HEK293 (cell line): ENCODE measurements around the gene CARD11.

Experiments
- CTCF ChIA-PET: fragments of 350-600 bp; formaldehyde crosslinking; extraction: SDS; loops from one replicate; lab custom pipeline; 2021; ENCODE audit warnings: antibody characterized with exemption; lab: Yijun Ruan, JAX
- POLR2A ChIA-PET: fragments of 300-600 bp; formaldehyde crosslinking; extraction: SDS; loops from one replicate; lab custom pipeline; 2020; ENCODE audit warnings: antibody characterized with exemption, inconsistent platforms; lab: Yijun Ruan, JAX
- H3K27ac ChIP-seq: fragments of 200-500 bp; sonication (Bioruptor generic); 2 replicates; pipeline ENCODE4 v1.5.1; 2014; ENCODE audit warnings: low read depth, low read length, control low read depth, inconsistent platforms; ENCODE audit errors: extremely low read depth
- H3K36me3 ChIP-seq, 2 experiments: fragments of 200-500 bp in 1 of 2; sonication (Bioruptor generic) in 1 of 2; 1 replicate in 1 of 2; 2 replicates in 1 of 2; pipeline ENCODE4 v1.5.1; 2014 to 2017; ENCODE audit warnings: inconsistent platforms in 2 of 2, low read length in 2 of 2; ENCODE audit not compliant: control insufficient read depth in 2 of 2, insufficient read depth in 1 of 2
- H3K4me1 ChIP-seq: fragments of 200-500 bp; sonication (Bioruptor generic); 2 replicates; pipeline ENCODE4 v1.5.1; 2014; ENCODE audit warnings: mild to moderate bottlenecking, low read length, inconsistent platforms; ENCODE audit not compliant: control insufficient read depth, insufficient read depth
- H3K4me3 ChIP-seq: 2 replicates; pipeline ENCODE4 v1.5.1; 2011; ENCODE audit warnings: low read depth, mild to moderate bottlenecking, control low read depth, low read length, moderate library complexity
- H3K9me3 ChIP-seq: fragments of 200-500 bp; sonication (Bioruptor generic); 2 replicates; pipeline ENCODE4 v1.5.1; 2014; ENCODE audit warnings: low read depth, low read length, inconsistent platforms; ENCODE audit not compliant: control insufficient read depth, insufficient read depth
- EGR2 ChIP-seq: fragments of 450-650 bp; formaldehyde crosslinking; IDR thresholded peaks from 2 replicates; pipeline ENCODE4 v1.5.1; 2016; ENCODE audit warnings: low read depth, missing biosample characterization, missing genetic modification characterization
- HOXA7 ChIP-seq: sonication (generic); formaldehyde crosslinking; IDR thresholded peaks from 2 replicates; pipeline ENCODE4 v1.8.1; 2022; ENCODE audit warnings: missing genetic modification reagents, borderline replicate concordance
- KLF1 ChIP-seq: fragments of 450-650 bp; formaldehyde crosslinking; IDR thresholded peaks from 2 replicates; pipeline ENCODE4 v1.5.1; 2016; ENCODE audit warnings: missing biosample characterization, missing genetic modification characterization
- KLF16 ChIP-seq: fragments of 450-650 bp; formaldehyde crosslinking; IDR thresholded peaks from 2 replicates; pipeline ENCODE4 v1.5.1; 2017; ENCODE audit warnings: missing biosample characterization, missing genetic modification characterization
- KLF9 ChIP-seq: fragments of 450-650 bp; formaldehyde crosslinking; IDR thresholded peaks from 2 replicates; pipeline ENCODE4 v1.5.1; 2016; ENCODE audit warnings: missing biosample characterization, missing genetic modification characterization, low read depth
- SP2 ChIP-seq: fragments of 450-650 bp; formaldehyde crosslinking; IDR thresholded peaks from 2 replicates; pipeline ENCODE4 v1.5.1; 2016; ENCODE audit warnings: missing biosample characterization, missing genetic modification characterization
- ZFHX2 ChIP-seq: fragments of 450-650 bp; formaldehyde crosslinking; conservative IDR thresholded peaks from 2 replicates; pipeline ENCODE4 v1.5.1; 2016; ENCODE audit warnings: missing biosample characterization, missing genetic modification characterization
- ZNF114 ChIP-seq: fragments of 450-650 bp; formaldehyde crosslinking; IDR thresholded peaks from 2 replicates; pipeline ENCODE4 v1.5.0; 2017; ENCODE audit warnings: missing biosample characterization, missing genetic modification characterization
- ZNF146 ChIP-seq: fragments of 450-650 bp; formaldehyde crosslinking; IDR thresholded peaks from 2 replicates; pipeline ENCODE4 v1.5.1; 2016; ENCODE audit warnings: missing biosample characterization, missing genetic modification characterization
- ZNF23 ChIP-seq: fragments of 450-650 bp; formaldehyde crosslinking; IDR thresholded peaks from 2 replicates; pipeline ENCODE4 v1.5.1; 2016; ENCODE audit warnings: missing biosample characterization, missing genetic modification characterization, borderline replicate concordance
- ZNF366 ChIP-seq: fragments of 450-650 bp; formaldehyde crosslinking; conservative IDR thresholded peaks from 2 replicates; pipeline ENCODE4 v1.5.1; 2016; ENCODE audit warnings: missing biosample characterization, missing genetic modification characterization
- ZNF521 ChIP-seq: fragments of 450-650 bp; formaldehyde crosslinking; IDR thresholded peaks from 2 replicates; pipeline ENCODE4 v1.5.1; 2017; ENCODE audit warnings: missing biosample characterization, mild to moderate bottlenecking, missing genetic modification characterization
- ZNF654 ChIP-seq: fragments of 450-650 bp; formaldehyde crosslinking; IDR thresholded peaks from 2 replicates; pipeline ENCODE4 v1.5.1; 2016; ENCODE audit warnings: low read depth, missing biosample characterization, missing genetic modification characterization
- ZNF660 ChIP-seq: fragments of 450-650 bp; IDR thresholded peaks from 2 replicates; pipeline ENCODE4 v1.5.1; 2018; ENCODE audit warnings: missing biosample characterization, mild to moderate bottlenecking, missing genetic modification characterization
- ZSCAN30 ChIP-seq: fragments of 450-650 bp; IDR thresholded peaks from 2 replicates; pipeline ENCODE4 v1.5.1; 2018; ENCODE audit warnings: missing biosample characterization, mild to moderate bottlenecking, missing genetic modification characterization, moderate library complexity
- TF ChIP-seq, protein P1 (sequence below): fragments of 450-650 bp; formaldehyde crosslinking; conservative IDR thresholded peaks from 2 replicates; pipeline ENCODE4 v1.5.1; 2016; ENCODE audit warnings: low read depth, missing biosample characterization, missing genetic modification characterization
- TF ChIP-seq, protein P2 (sequence below): fragments of 450-650 bp; formaldehyde crosslinking; IDR thresholded peaks from 2 replicates; pipeline ENCODE4 v1.5.1; 2016; ENCODE audit warnings: missing biosample characterization, missing genetic modification characterization, low read depth
- TF ChIP-seq, protein P3 (sequence below): fragments of 450-650 bp; formaldehyde crosslinking; IDR thresholded peaks from 2 replicates; pipeline ENCODE4 v1.5.1; 2017; ENCODE audit warnings: missing biosample characterization, mild to moderate bottlenecking, missing genetic modification characterization, moderate library complexity
- TF ChIP-seq, protein P4 (sequence below): fragments of 450-650 bp; formaldehyde crosslinking; IDR thresholded peaks from 2 replicates; pipeline ENCODE4 v1.5.1; 2016; ENCODE audit warnings: missing biosample characterization, missing genetic modification characterization
- TF ChIP-seq, protein P5 (sequence below): fragments of 450-650 bp; formaldehyde crosslinking; IDR thresholded peaks from 2 replicates; pipeline ENCODE4 v1.5.1; 2016; ENCODE audit warnings: missing biosample characterization, missing genetic modification characterization
- TF ChIP-seq, protein P6 (sequence below): fragments of 450-650 bp; formaldehyde crosslinking; IDR thresholded peaks from 2 replicates; pipeline ENCODE4 v1.5.1; 2016; ENCODE audit warnings: missing biosample characterization, missing genetic modification characterization

The CARD11 gene

DNA sequence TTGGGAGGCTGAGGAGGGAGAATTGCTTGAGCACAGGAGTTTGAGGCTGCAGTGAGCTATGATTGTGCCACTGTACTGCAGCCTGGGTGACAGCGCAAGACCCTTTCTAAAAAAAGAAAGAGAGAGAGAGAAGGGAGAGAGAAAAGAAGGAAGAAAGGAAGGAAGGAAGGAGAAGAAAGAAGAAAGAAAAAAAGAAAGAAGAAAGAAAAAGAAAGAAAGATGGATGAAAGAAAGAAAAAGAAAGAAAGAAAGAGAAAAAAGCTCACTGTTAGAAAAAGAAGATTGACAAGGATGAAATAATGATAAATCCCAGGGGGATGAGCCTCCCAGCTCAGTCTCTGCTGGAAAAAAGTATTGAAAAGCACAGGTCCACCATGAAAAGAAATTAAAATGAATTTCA lies 22.8 kb upstream of the CARD11 start:
- POLR2A ChIA-PET, result no interaction called here
- CTCF ChIA-PET, result interaction anchor here (0.7 to 3.3 kb wide), 13 partner anchors 10 to 1143 kb away, joined by 3 to 29 read pairs (median 6); no protein-coding TSS in a partner anchor
- no peak overlapping the region for H3K27ac ChIP-seq
- H3K36me3 ChIP-seq, result no peaks in the 10 kb centered on the region
- peak; percentile 61 for TF ChIP-seq ZNF366 (tag by site-specific recombination)
- TF ChIP-seq SP2, result no peak
- TF ChIP-seq, protein P1, sequence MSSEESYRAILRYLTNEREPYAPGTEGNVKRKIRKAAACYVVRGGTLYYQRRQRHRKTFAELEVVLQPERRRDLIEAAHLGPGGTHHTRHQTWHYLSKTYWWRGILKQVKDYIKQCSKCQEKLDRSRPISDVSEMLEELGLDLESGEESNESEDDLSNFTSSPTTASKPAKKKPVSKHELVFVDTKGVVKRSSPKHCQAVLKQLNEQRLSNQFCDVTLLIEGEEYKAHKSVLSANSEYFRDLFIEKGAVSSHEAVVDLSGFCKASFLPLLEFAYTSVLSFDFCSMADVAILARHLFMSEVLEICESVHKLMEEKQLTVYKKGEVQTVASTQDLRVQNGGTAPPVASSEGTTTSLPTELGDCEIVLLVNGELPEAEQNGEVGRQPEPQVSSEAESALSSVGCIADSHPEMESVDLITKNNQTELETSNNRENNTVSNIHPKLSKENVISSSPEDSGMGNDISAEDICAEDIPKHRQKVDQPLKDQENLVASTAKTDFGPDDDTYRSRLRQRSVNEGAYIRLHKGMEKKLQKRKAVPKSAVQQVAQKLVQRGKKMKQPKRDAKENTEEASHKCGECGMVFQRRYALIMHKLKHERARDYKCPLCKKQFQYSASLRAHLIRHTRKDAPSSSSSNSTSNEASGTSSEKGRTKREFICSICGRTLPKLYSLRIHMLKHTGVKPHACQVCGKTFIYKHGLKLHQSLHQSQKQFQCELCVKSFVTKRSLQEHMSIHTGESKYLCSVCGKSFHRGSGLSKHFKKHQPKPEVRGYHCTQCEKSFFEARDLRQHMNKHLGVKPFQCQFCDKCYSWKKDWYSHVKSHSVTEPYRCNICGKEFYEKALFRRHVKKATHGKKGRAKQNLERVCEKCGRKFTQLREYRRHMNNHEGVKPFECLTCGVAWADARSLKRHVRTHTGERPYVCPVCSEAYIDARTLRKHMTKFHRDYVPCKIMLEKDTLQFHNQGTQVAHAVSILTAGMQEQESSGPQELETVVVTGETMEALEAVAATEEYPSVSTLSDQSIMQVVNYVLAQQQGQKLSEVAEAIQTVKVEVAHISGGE (tag by site-specific recombination), result no peak
- no peak for TF ChIP-seq ZNF146 (tag by site-specific recombination)
- no peak for TF ChIP-seq ZNF23 (tag by site-specific recombination)
- TF ChIP-seq, all 188 proteins: peak for 1
- no peaks in the 10 kb centered on the region for H3K4me1 ChIP-seq
- no peaks in the 10 kb centered on the region for H3K9me3 ChIP-seq
- no peak overlapping the region for H3K4me3 ChIP-seq

DNA sequence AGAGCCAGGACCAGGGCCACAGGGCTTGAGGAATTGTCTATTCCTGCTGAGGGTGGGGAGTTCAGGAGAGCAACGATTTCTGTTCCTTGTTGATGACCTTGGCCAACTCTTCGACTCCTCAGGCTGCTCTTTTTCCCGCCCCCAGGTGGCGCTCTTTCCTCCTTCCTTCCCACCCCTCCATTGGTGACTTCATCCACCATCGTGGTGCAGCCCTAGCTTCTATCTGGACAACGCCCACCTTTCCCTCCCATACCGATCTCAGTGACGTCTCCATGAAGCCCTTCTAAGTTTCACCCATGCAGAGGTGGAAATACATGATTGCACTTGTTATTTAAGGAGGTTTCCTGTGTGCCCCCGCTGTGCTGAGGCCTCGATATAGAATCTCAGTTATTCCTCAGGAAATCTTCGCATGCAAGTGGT lies 22.1 kb upstream of the CARD11 start:
- Histone ChIP-seq H3K27ac (no peak overlapping the region), H3K36me3 (no peaks in the 10 kb centered on the region), H3K4me1 (no peaks in the 10 kb centered on the region), H3K4me3 (no peak overlapping the region), H3K9me3 (no peaks in the 10 kb centered on the region)
- ChIA-PET CTCF (interaction anchor here (0.5 to 3.3 kb wide), 30 partner anchors 10 to 1494 kb away, joined by 3 to 29 read pairs (median 4); no protein-coding TSS in a partner anchor), POLR2A (no interaction called here)
- TF ChIP-seq, protein P2, sequence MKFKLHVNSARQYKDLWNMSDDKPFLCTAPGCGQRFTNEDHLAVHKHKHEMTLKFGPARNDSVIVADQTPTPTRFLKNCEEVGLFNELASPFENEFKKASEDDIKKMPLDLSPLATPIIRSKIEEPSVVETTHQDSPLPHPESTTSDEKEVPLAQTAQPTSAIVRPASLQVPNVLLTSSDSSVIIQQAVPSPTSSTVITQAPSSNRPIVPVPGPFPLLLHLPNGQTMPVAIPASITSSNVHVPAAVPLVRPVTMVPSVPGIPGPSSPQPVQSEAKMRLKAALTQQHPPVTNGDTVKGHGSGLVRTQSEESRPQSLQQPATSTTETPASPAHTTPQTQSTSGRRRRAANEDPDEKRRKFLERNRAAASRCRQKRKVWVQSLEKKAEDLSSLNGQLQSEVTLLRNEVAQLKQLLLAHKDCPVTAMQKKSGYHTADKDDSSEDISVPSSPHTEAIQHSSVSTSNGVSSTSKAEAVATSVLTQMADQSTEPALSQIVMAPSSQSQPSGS (tag by site-specific recombination), result peak; percentile 54; the same call in 1 of the 2 replicates
- TF ChIP-seq KLF9 (peak; percentile 31; the same call in 1 of the 2 replicates), ZNF521 (tag by site-specific recombination) (no peak), ZFHX2 (peak; percentile 81), KLF1 (tag by site-specific recombination) (peak; percentile 67), EGR2 (tag by site-specific recombination) (peak; percentile 68), HOXA7 (no peak), ZNF114 (no peak), ZSCAN30 (tag by site-specific recombination) (no peak), ZNF654 (tag by site-specific recombination) (peak; percentile 29), ZNF660 (peak; percentile 47; the same call in 1 of the 2 replicates), ZNF366 (tag by site-specific recombination) (0 out of 2 replicates have a peak, but pooled peaks have one; percentile 19), KLF16 (tag by site-specific recombination) (0 out of 2 replicates have a peak, but pooled peaks have one; percentile 30)
- TF ChIP-seq, protein P3, sequence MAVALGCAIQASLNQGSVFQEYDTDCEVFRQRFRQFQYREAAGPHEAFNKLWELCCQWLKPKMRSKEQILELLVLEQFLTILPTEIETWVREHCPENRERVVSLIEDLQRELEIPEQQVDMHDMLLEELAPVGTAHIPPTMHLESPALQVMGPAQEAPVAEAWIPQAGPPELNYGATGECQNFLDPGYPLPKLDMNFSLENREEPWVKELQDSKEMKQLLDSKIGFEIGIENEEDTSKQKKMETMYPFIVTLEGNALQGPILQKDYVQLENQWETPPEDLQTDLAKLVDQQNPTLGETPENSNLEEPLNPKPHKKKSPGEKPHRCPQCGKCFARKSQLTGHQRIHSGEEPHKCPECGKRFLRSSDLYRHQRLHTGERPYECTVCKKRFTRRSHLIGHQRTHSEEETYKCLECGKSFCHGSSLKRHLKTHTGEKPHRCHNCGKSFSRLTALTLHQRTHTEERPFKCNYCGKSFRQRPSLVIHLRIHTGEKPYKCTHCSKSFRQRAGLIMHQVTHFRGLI (tag by site-specific recombination), result no peak
- TF ChIP-seq, protein P4, sequence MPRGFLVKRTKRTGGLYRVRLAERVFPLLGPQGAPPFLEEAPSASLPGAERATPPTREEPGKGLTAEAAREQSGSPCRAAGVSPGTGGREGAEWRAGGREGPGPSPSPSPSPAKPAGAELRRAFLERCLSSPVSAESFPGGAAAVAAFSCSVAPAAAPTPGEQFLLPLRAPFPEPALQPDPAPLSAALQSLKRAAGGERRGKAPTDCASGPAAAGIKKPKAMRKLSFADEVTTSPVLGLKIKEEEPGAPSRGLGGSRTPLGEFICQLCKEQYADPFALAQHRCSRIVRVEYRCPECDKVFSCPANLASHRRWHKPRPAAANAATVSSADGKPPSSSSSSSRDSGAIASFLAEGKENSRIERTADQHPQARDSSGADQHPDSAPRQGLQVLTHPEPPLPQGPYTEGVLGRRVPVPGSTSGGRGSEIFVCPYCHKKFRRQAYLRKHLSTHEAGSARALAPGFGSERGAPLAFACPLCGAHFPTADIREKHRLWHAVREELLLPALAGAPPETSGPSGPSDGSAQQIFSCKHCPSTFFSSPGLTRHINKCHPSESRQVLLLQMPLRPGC, result no peak
- TF ChIP-seq, protein P5, sequence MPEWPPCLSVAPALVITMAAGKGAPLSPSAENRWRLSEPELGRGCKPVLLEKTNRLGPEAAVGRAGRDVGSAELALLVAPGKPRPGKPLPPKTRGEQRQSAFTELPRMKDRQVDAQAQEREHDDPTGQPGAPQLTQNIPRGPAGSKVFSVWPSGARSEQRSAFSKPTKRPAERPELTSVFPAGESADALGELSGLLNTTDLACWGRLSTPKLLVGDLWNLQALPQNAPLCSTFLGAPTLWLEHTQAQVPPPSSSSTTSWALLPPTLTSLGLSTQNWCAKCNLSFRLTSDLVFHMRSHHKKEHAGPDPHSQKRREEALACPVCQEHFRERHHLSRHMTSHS (tag by site-specific recombination), result no peak
- TF ChIP-seq, protein P6, sequence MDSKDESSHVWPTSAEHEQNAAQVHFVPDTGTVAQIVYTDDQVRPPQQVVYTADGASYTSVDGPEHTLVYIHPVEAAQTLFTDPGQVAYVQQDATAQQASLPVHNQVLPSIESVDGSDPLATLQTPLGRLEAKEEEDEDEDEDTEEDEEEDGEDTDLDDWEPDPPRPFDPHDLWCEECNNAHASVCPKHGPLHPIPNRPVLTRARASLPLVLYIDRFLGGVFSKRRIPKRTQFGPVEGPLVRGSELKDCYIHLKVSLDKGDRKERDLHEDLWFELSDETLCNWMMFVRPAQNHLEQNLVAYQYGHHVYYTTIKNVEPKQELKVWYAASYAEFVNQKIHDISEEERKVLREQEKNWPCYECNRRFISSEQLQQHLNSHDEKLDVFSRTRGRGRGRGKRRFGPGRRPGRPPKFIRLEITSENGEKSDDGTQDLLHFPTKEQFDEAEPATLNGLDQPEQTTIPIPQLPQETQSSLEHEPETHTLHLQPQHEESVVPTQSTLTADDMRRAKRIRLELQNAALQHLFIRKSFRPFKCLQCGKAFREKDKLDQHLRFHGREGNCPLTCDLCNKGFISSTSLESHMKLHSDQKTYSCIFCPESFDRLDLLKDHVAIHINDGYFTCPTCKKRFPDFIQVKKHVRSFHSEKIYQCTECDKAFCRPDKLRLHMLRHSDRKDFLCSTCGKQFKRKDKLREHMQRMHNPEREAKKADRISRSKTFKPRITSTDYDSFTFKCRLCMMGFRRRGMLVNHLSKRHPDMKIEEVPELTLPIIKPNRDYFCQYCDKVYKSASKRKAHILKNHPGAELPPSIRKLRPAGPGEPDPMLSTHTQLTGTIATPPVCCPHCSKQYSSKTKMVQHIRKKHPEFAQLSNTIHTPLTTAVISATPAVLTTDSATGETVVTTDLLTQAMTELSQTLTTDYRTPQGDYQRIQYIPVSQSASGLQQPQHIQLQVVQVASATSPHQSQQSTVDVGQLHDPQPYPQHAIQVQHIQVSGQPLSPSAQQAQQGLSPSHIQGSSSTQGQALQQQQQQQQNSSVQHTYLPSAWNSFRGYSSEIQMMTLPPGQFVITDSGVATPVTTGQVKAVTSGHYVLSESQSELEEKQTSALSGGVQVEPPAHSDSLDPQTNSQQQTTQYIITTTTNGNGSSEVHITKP, result peak; percentile 52; the same call in 1 of the 2 replicates
